Ecto neural progenitor cell (in vitro differentiated cells): ENCODE results near the gene CLCN5.

Experiments used
- DNase-seq: peaks from one replicate; pipeline ENCODE4 v3.0.0-alpha.2; 2018; ENCODE audit warnings: low spot score

The CLCN5 gene

GRCh38 chrX:50081282-50081889 is 159.0 kb downstream of the CLCN5 start:
- no peak for DNase-seq

- no peak for DNase-seq
These were observed 160.3 kb downstream of the CLCN5 start for GRCh38 chrX:50082741-50083140.

GRCh38 chrX:50088645-50089044 is 166.2 kb downstream of the CLCN5 start:
- DNase-seq, result no peak

GRCh38 chrX:50093625-50094024 is 171.2 kb downstream of the CLCN5 start:
- DNase-seq, result no peak

- no peak for DNase-seq
These were observed 174.7 kb downstream of the CLCN5 start for GRCh38 chrX:50097071-50097470.

GRCh38 chrX:50098241-50098640 is 175.8 kb downstream of the CLCN5 start:
- no peak for DNase-seq

GRCh38 chrX:50098749-50099148 is 176.4 kb downstream of the CLCN5 start:
- no peak for DNase-seq

- no peak for DNase-seq
These were observed 176.9 kb downstream of the CLCN5 start for GRCh38 chrX:50099331-50099730.

GRCh38 chrX:50100188-50100587 is 177.8 kb downstream of the CLCN5 start:
- no peak for DNase-seq

- DNase-seq, result no peak
These were observed 180.8 kb downstream of the CLCN5 start for GRCh38 chrX:50103176-50103575.

GRCh38 chrX:50103866-50104566 is 181.6 kb downstream of the CLCN5 start:
- no peak for DNase-seq

- DNase-seq, result no peak
These were observed 183.8 kb downstream of the CLCN5 start for GRCh38 chrX:50106051-50106675.

GRCh38 chrX:50107470-50107869 is 185.1 kb downstream of the CLCN5 start:
- no peak for DNase-seq

- DNase-seq, result no peak
These were observed 185.9 kb downstream of the CLCN5 start for GRCh38 chrX:50108264-50108663.

GRCh38 chrX:50111742-50112141 is 189.3 kb downstream of the CLCN5 start:
- DNase-seq, result no peak

GRCh38 chrX:50114113-50114512 is 191.7 kb downstream of the CLCN5 start:
- no peak for DNase-seq

GRCh38 chrX:50115973-50116372 is 193.6 kb downstream of the CLCN5 start:
- no peak for DNase-seq

- DNase-seq, result no peak
These were observed 195.1 kb downstream of the CLCN5 start for GRCh38 chrX:50117476-50117875.

GRCh38 chrX:50125480-50125879 is 203.1 kb downstream of the CLCN5 start:
- DNase-seq, result no peak

GRCh38 chrX:50147972-50148371 is 225.6 kb downstream of the CLCN5 start:
- no peak for DNase-seq
